Activated B cell treated with CpG ODN at 0.5 μM for 24 hours (primary cell): ENCODE data around the gene KLLN. TPM values are rescaled to one million over a fixed set of nuclear protein-coding genes. Genes with fewer than 3 reads are reported as not detected.
A peak's percentile ranks its signal among the peaks of the same experiment; 100 is the strongest.

Experiments used
- ATAC-seq: fragments of 200-7000 bp; cut with Tn5 transposase; one replicate; pipeline ENCODE4 v1.10.0; 2021; ENCODE audit warnings: low read depth, mild to moderate bottlenecking, moderate library complexity
- CTCF ChIA-PET: fragments of 350-600 bp; sonication (Branson Sonifier 250); formaldehyde crosslinking; loops from one replicate; lab custom pipeline; 2021; ENCODE audit warnings: antibody characterized with exemption; lab: Charles Lee
- POLR2A ChIA-PET: fragments of 350-600 bp; sonication (Branson Sonifier 250); formaldehyde crosslinking; loops from one replicate; lab custom pipeline; 2021; ENCODE audit warnings: antibody characterized with exemption; lab: Charles Lee
- DNase-seq: peaks from one replicate; pipeline ENCODE4 v3.0.0; 2022
- H3K27ac Mint-ChIP-seq: one replicate; pipeline ENCODE4 v1.8.0; 2020; ENCODE audit warnings: mixed read lengths
- H3K27me3 Mint-ChIP-seq: one replicate; pipeline ENCODE4 v1.8.0; 2021; ENCODE audit warnings: mixed read lengths
- H3K36me3 Mint-ChIP-seq: one replicate; pipeline ENCODE4 v1.8.0; 2021; ENCODE audit warnings: low read depth, mixed read lengths
- H3K4me1 Mint-ChIP-seq: one replicate; pipeline ENCODE4 v1.8.0; 2021; ENCODE audit warnings: mixed read lengths
- H3K4me3 Mint-ChIP-seq: one replicate; pipeline ENCODE4 v1.8.0; 2020; ENCODE audit warnings: mild to moderate bottlenecking, mixed read lengths
- H3K9me3 Mint-ChIP-seq: one replicate; pipeline ENCODE4 v1.8.0; 2020; ENCODE audit warnings: mixed read lengths
- CTCF ChIP-seq: fragments of 200-600 bp; IDR thresholded peaks from one replicate; pipeline ENCODE4 v1.8.0; 2022; ENCODE audit warnings: antibody characterized with exemption, mild to moderate bottlenecking
- intact Hi-C: fragments of 100-400 bp; cut with micrococcal nuclease; formaldehyde crosslinking; loops from one replicate; pipeline ENCODE4 v1.15.1; 2024
- total RNA-seq: library from RNA; stranded (reverse); gene quantifications from 2 replicates; pipeline ENCODE4 v1.2.3, GENCODE V29; 2022

KLLN gene
- total RNA-seq, 1 donor from 2014 or later: 2.6 TPM

- no peak for TF ChIP-seq CTCF
- no peak for ATAC-seq
Observed at GRCh38 chr10:87816898-87817608, 46.3 kb downstream of the KLLN start.

GRCh38 chr10:87816163-87816897 lies 47.0 kb downstream of the KLLN start:
- ChIA-PET CTCF (no interaction called here), POLR2A (interaction anchor here (1.9 kb wide), 1 partner anchor 312 kb away, joined by 7 read pairs; the partner anchor contains the start of gene MINPP1)
- DNase-seq (no peak), ATAC-seq (no peak)
- H3K36me3 Mint-ChIP-seq: peaks cover 28% of the 10 kb centered on the region
- no peaks in the 10 kb centered on the region for H3K9me3 Mint-ChIP-seq
- intact Hi-C loops: no loop called here
- H3K27ac Mint-ChIP-seq: peak overlapping the region; percentile 96
- TF ChIP-seq CTCF: no peak
- H3K4me3 Mint-ChIP-seq: peak overlapping the region; percentile 98
- peaks cover 40% of the 10 kb centered on the region for H3K4me1 Mint-ChIP-seq
- H3K27me3 Mint-ChIP-seq: no peaks in the 10 kb centered on the region

More at GRCh38 chr10:87816898-87817608, 46.3 kb downstream of the KLLN start:
- ChIA-PET CTCF (no interaction called here), POLR2A (interaction anchor here (1.1 to 3.9 kb wide), 3 partner anchors 45 to 312 kb away, joined by 3 to 34 read pairs (median 7); partner anchors contain the start of genes KLLN, MINPP1 and PTEN)
- no peaks in the 10 kb centered on the region for H3K27me3 Mint-ChIP-seq
- peaks cover 40% of the 10 kb centered on the region for H3K4me1 Mint-ChIP-seq
- H3K9me3 Mint-ChIP-seq: no peaks in the 10 kb centered on the region
- peak overlapping the region; percentile 98 for H3K4me3 Mint-ChIP-seq
- intact Hi-C loops: loop anchor here (1.0 kb wide), 1 partner anchor 1063 kb away; the partner anchor contains the start of gene STAMBPL1
- no peak for DNase-seq
- peak overlapping the region; percentile 96 for H3K27ac Mint-ChIP-seq
- peaks cover 21% of the 10 kb centered on the region for H3K36me3 Mint-ChIP-seq

Other genes with a start within 250 kb of the KLLN start
- not detected in 2 replicates for gene PAPSS2, start 203.7 kb downstream of the KLLN start, total RNA-seq
- 34.7 and 42.6 TPM in 2 replicates for gene ATAD1, start 45.3 kb downstream of the KLLN start, total RNA-seq
- 172 and 227 TPM in 2 replicates for gene PTEN, start 92 bp upstream of the KLLN start, total RNA-seq